CD4-positive, alpha-beta memory T cell (primary cell): Measurements from ENCODE around the gene CCR8. TPM values are rescaled to one million over a fixed set of nuclear protein-coding genes. Genes with fewer than 3 reads are reported as not detected.

ENCODE experiments used
- CTCF ChIA-PET: fragments of 350-600 bp; sonication (Branson Sonifier 250); formaldehyde crosslinking; loops from one replicate; lab custom pipeline; 2021; ENCODE audit warnings: inconsistent platforms; ENCODE audit not compliant: partially characterized antibody; lab: Charles Lee
- POLR2A ChIA-PET: fragments of 350-600 bp; sonication (Branson Sonifier 250); formaldehyde crosslinking; loops from one replicate; lab custom pipeline; 2021; ENCODE audit not compliant: partially characterized antibody; lab: Charles Lee
- DNase-seq, 5 donors: peaks; one replicate each; pipeline versions ENCODE4 v3.0.0 to v3.0.0-alpha.2; 2020 to 2022; ENCODE audit warnings: mixed read lengths in 1 of 5
- H3K27ac ChIP-seq: one replicate; pipeline ENCODE4 v1.7.0; 2013; ENCODE audit warnings: low read depth, low read length
- H3K27me3 ChIP-seq: 2 replicates; pipeline ENCODE4 v1.7.0; 2013; ENCODE audit warnings: mild to moderate bottlenecking, low read length, moderate library complexity; ENCODE audit not compliant: insufficient read depth
- H3K36me3 ChIP-seq: 2 replicates; pipeline ENCODE4 v1.7.0; 2013; ENCODE audit warnings: mild to moderate bottlenecking, low read length, moderate library complexity; ENCODE audit not compliant: insufficient read depth
- H3K4me1 ChIP-seq: 2 replicates; pipeline ENCODE4 v1.7.0; 2013; ENCODE audit warnings: mild to moderate bottlenecking, low read length, moderate library complexity; ENCODE audit not compliant: insufficient read depth
- H3K4me3 ChIP-seq, 2 donors: one replicate each; pipeline ENCODE4 v1.7.0; 2013; ENCODE audit warnings: low read length in 2 of 2, mild to moderate bottlenecking in 1 of 2
- H3K9me3 ChIP-seq, 2 donors: one replicate each; pipeline ENCODE4 v1.7.0; 2013; ENCODE audit warnings: low read length in 2 of 2, control low read depth in 1 of 2; ENCODE audit not compliant: control insufficient read depth in 1 of 2
- H3K27ac Mint-ChIP-seq, 7 donors: one replicate each; pipeline ENCODE4 v1.8.0; 2020 to 2021; ENCODE audit warnings: mixed read lengths in 7 of 7, mild to moderate bottlenecking in 6 of 7, inconsistent platforms in 3 of 7, moderate library complexity in 3 of 7
- H3K27me3 Mint-ChIP-seq, 2 donors: one replicate each; pipeline ENCODE4 v1.8.0; 2020 to 2021; ENCODE audit warnings: mixed read lengths in 2 of 2
- H3K36me3 Mint-ChIP-seq, 2 donors: one replicate each; pipeline ENCODE4 v1.8.0; 2020 to 2021; ENCODE audit warnings: mixed read lengths in 2 of 2, inconsistent platforms in 1 of 2, mild to moderate bottlenecking in 1 of 2
- H3K4me1 Mint-ChIP-seq, 4 donors: one replicate each; pipeline ENCODE4 v1.8.0; 2020 to 2021; ENCODE audit warnings: mixed read lengths in 4 of 4, mild to moderate bottlenecking in 1 of 4
- H3K4me3 Mint-ChIP-seq, 8 donors: one replicate each; pipeline ENCODE4 v1.8.0; 2020 to 2021; ENCODE audit warnings: mixed read lengths in 8 of 8, mild to moderate bottlenecking in 7 of 8, moderate library complexity in 6 of 8, inconsistent platforms in 3 of 8
- H3K9me3 Mint-ChIP-seq, 8 donors: one replicate each; pipeline ENCODE4 v1.8.0; 2020 to 2021; ENCODE audit warnings: mixed read lengths in 8 of 8, mild to moderate bottlenecking in 5 of 8, inconsistent platforms in 3 of 8, moderate library complexity in 1 of 8
- intact Hi-C: fragments of 100-400 bp; cut with micrococcal nuclease; formaldehyde crosslinking; loops from one replicate; pipeline ENCODE4 v1.15.1; 2023
- polyA plus RNA-seq, 2 donors: library from polyadenylated mRNA; unstranded; fragments of 300-500 nt; fragmentation: Illumina TruSeq; gene quantifications; one replicate each; pipeline ENCODE4 v1.2.3, GENCODE V29; 2021
- total RNA-seq, 2 experiments: library from RNA; stranded (reverse); gene quantifications; one replicate each; pipeline ENCODE4 v1.2.3, GENCODE V29; 2021

CCR8 gene
- total and polyA plus RNA-seq, 4 experiments from 2014 or later: 5.3 to 12.3 (median 6.2) TPM

- Histone ChIP-seq H3K27me3 (no peaks in the 10 kb centered on the region), H3K27ac (no peak overlapping the region), H3K4me1 (peaks cover 13% of the 10 kb centered on the region), H3K36me3 (no peaks in the 10 kb centered on the region), H3K4me3 (no peak overlapping the region), H3K9me3 (no peaks in the 10 kb centered on the region)
- DNase-seq: no peak
- POLR2A ChIA-PET: no interaction called here
- no peaks in the 10 kb centered on the region for H3K36me3 Mint-ChIP-seq
- no peak overlapping the region for H3K4me3 Mint-ChIP-seq
- H3K27ac Mint-ChIP-seq: no peak overlapping the region
- H3K9me3 Mint-ChIP-seq: no peaks in the 10 kb centered on the region
- peaks cover 17 to 45% (median 31%) of the 10 kb centered on the region in 4 donors for H3K4me1 Mint-ChIP-seq
- no peaks in the 10 kb centered on the region for H3K27me3 Mint-ChIP-seq
- intact Hi-C loops: no loop called here
- CTCF ChIA-PET: interaction anchor here (4.1 to 18.4 kb wide), 4 partner anchors 73 to 161 kb away, joined by 42 to 471 read pairs (median 264); partner anchors contain the start of gene XIRP1
Measured at GRCh38 chr3:39285332-39285731, 44.2 kb upstream of the CCR8 start.

DNA sequence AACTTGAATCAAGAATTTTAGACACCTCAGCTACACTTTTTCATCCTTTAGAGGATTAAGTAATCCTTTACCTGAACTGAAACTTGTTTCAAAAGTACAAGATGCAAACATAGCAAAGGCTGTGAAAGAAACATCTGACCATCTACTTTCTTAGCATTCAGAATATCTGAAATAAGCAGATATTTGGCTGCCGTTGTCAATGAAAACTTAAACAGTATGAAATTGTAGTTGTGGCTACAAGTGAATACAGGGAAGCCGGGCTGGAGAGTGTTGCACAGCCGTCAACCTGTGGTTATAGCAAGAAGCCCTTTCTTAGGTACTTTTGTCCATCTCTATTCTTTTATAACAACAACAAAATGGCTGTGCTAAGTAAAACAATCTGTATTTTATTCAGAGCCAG, 42.7 kb upstream of the CCR8 start:
- CTCF ChIA-PET: interaction anchor here (0.7 to 18.4 kb wide), 14 partner anchors 9 to 206 kb away, joined by 3 to 471 read pairs (median 18); partner anchors contain the start of genes GORASP1, TTC21A and XIRP1
- H3K27me3 ChIP-seq: no peaks in the 10 kb centered on the region
- peaks cover 11 to 38% (median 29%) of the 10 kb centered on the region in 4 donors for H3K4me1 Mint-ChIP-seq

GRCh38 chr3:39287216-39288164, 42.0 kb upstream of the CCR8 start:
- Histone ChIP-seq H3K27ac (peak overlapping the region; percentile 14), H3K4me3 (no peak overlapping the region), H3K4me1 (peaks cover 9% of the 10 kb centered on the region), H3K27me3 (no peaks in the 10 kb centered on the region), H3K9me3 (no peaks in the 10 kb centered on the region), H3K36me3 (no peaks in the 10 kb centered on the region)
- H3K9me3 Mint-ChIP-seq: no peaks in the 10 kb centered on the region
- ChIA-PET POLR2A (interaction anchor here (0.6 to 1.4 kb wide), 6 partner anchors 8 to 161 kb away, joined by 3 to 10 read pairs (median 3); partner anchors contain the start of gene XIRP1), CTCF (interaction anchor here (0.6 to 18.4 kb wide), 59 partner anchors 9 to 795 kb away, joined by 3 to 471 read pairs (median 5); partner anchors contain the start of genes CX3CR1, GORASP1, TTC21A and XIRP1)
- H3K4me1 Mint-ChIP-seq: peaks cover 14 to 41% (median 31%) of the 10 kb centered on the region in 4 donors
- no peaks in the 10 kb centered on the region for H3K36me3 Mint-ChIP-seq
- intact Hi-C loops: loop anchor here (1.0 to 2.0 kb wide), 7 partner anchors 79 to 791 kb away; partner anchors contain the start of gene EXOG
- no peak overlapping the region for H3K4me3 Mint-ChIP-seq
- DNase-seq: no peak
- H3K27me3 Mint-ChIP-seq: no peaks in the 10 kb centered on the region
- H3K27ac Mint-ChIP-seq: peak overlapping the region in 4 of 7 donors; percentile 24 to 88 (median 62)

More for the DNA sequence above, 42.7 kb upstream of the CCR8 start:
- no peaks in the 10 kb centered on the region for H3K36me3 ChIP-seq
- H3K36me3 Mint-ChIP-seq: no peaks in the 10 kb centered on the region
- intact Hi-C loops: no loop called here
- no peak overlapping the region for H3K27ac ChIP-seq
- peak overlapping the region in 1 of 7 donors; percentile 43 for H3K27ac Mint-ChIP-seq
- DNase-seq: no peak
- no peaks in the 10 kb centered on the region for H3K27me3 Mint-ChIP-seq
- H3K4me3 ChIP-seq: no peak overlapping the region
- POLR2A ChIA-PET: interaction anchor here (1.0 kb wide), 1 partner anchor 97 kb away, joined by 3 read pairs; no protein-coding TSS in a partner anchor
- no peaks in the 10 kb centered on the region for H3K9me3 ChIP-seq
- H3K9me3 Mint-ChIP-seq: no peaks in the 10 kb centered on the region
- H3K4me3 Mint-ChIP-seq: no peak overlapping the region
- H3K4me1 ChIP-seq: peaks cover 9% of the 10 kb centered on the region

- Histone ChIP-seq H3K27me3 (no peaks in the 10 kb centered on the region), H3K4me1 (peaks cover 9% of the 10 kb centered on the region), H3K27ac (peak overlapping the region; percentile 14), H3K36me3 (no peaks in the 10 kb centered on the region), H3K4me3 (no peak overlapping the region), H3K9me3 (no peaks in the 10 kb centered on the region)
- intact Hi-C loops: loop anchor here (1.0 to 2.0 kb wide), 7 partner anchors 80 to 792 kb away; partner anchors contain the start of gene EXOG
- ChIA-PET CTCF (interaction anchor here (0.6 to 18.4 kb wide), 58 partner anchors 9 to 796 kb away, joined by 3 to 471 read pairs (median 5); partner anchors contain the start of genes CX3CR1, GORASP1, TTC21A and XIRP1), POLR2A (interaction anchor here (0.6 to 1.4 kb wide), 6 partner anchors 9 to 162 kb away, joined by 3 to 10 read pairs (median 3); partner anchors contain the start of genes RPSA and XIRP1)
- Mint-ChIP-seq H3K4me1 (peaks cover 17 to 41% (median 30%) of the 10 kb centered on the region in 4 donors), H3K9me3 (no peaks in the 10 kb centered on the region), H3K27ac (peak overlapping the region in 6 of 7 donors; percentile 24 to 88 (median 66)), H3K4me3 (peak overlapping the region in 1 of 8 donors; percentile 46), H3K27me3 (no peaks in the 10 kb centered on the region), H3K36me3 (no peaks in the 10 kb centered on the region)
- DNase-seq: peak; percentile 77 to 82 (median 79)
Measured at GRCh38 chr3:39288300-39288808, 41.2 kb upstream of the CCR8 start.

- H3K9me3 ChIP-seq: no peaks in the 10 kb centered on the region
- peaks cover 10% of the 10 kb centered on the region for H3K4me1 ChIP-seq
- H3K27me3 ChIP-seq: no peaks in the 10 kb centered on the region
- no peak overlapping the region for H3K27ac ChIP-seq
- H3K4me3 ChIP-seq: no peak overlapping the region
- CTCF ChIA-PET: interaction anchor here (0.8 to 18.4 kb wide), 40 partner anchors 8 to 781 kb away, joined by 3 to 471 read pairs (median 8); partner anchors contain the start of genes CX3CR1, GORASP1, TTC21A and XIRP1
- peaks cover 17 to 41% (median 31%) of the 10 kb centered on the region in 4 donors for H3K4me1 Mint-ChIP-seq
- intact Hi-C loops: loop anchor here (2.0 kb wide), 1 partner anchor 642 kb away; no protein-coding TSS in a partner anchor
- no peaks in the 10 kb centered on the region for H3K36me3 Mint-ChIP-seq
- peak overlapping the region in 4 of 7 donors; percentile 19 to 80 (median 37) for H3K27ac Mint-ChIP-seq
- no peaks in the 10 kb centered on the region for H3K36me3 ChIP-seq
- no peak for DNase-seq
- POLR2A ChIA-PET: interaction anchor here (0.9 to 1.4 kb wide), 3 partner anchors 10 to 162 kb away, joined by 3 to 10 read pairs (median 4); partner anchors contain the start of gene RPSA
- no peaks in the 10 kb centered on the region for H3K27me3 Mint-ChIP-seq
- H3K4me3 Mint-ChIP-seq: peak overlapping the region in 1 of 8 donors; percentile 13
- H3K9me3 Mint-ChIP-seq: no peaks in the 10 kb centered on the region
Measured at GRCh38 chr3:39289107-39289506, 40.4 kb upstream of the CCR8 start.

GRCh38 chr3:39290255-39290654, 39.3 kb upstream of the CCR8 start:
- no peak overlapping the region for H3K4me3 Mint-ChIP-seq
- H3K27ac Mint-ChIP-seq: peak overlapping the region; percentile 19 to 77 (median 65)
- ChIA-PET POLR2A (interaction anchor here (1.4 to 2.5 kb wide), 2 partner anchors 88 to 163 kb away, joined by 4 to 10 read pairs; no protein-coding TSS in a partner anchor), CTCF (interaction anchor here (0.8 to 18.4 kb wide), 29 partner anchors 11 to 209 kb away, joined by 3 to 471 read pairs (median 7); partner anchors contain the start of genes CX3CR1, GORASP1, TTC21A and XIRP1)
- Histone ChIP-seq H3K4me3 (no peak overlapping the region), H3K27me3 (no peaks in the 10 kb centered on the region), H3K9me3 (no peaks in the 10 kb centered on the region), H3K36me3 (no peaks in the 10 kb centered on the region), H3K27ac (no peak overlapping the region), H3K4me1 (peaks cover 20% of the 10 kb centered on the region)
- H3K36me3 Mint-ChIP-seq: no peaks in the 10 kb centered on the region
- intact Hi-C loops: no loop called here
- H3K27me3 Mint-ChIP-seq: no peaks in the 10 kb centered on the region
- peaks cover 17 to 45% (median 33%) of the 10 kb centered on the region in 4 donors for H3K4me1 Mint-ChIP-seq
- no peak for DNase-seq
- H3K9me3 Mint-ChIP-seq: no peaks in the 10 kb centered on the region
